Upper lobe of right lung (tissue), 1 donor: ENCODE results near the gene MGAT4C. TPM values are rescaled to one million over a fixed set of nuclear protein-coding genes. Genes with fewer than 3 reads are reported as not detected.
A peak's percentile ranks its signal among the peaks of the same experiment; 100 is the strongest.

Experiments
- ATAC-seq: fragments of 200-7000 bp; cut with Tn5 transposase; one replicate; pipeline ENCODE4 v1.9.1; 2020; ENCODE audit warnings: mild to moderate bottlenecking, moderate library complexity
- DNase-seq: peaks from one replicate; pipeline ENCODE4 v3.0.0-alpha.2; 2020
- H3K27ac ChIP-seq: fragments of 200-600 bp; one replicate; pipeline ENCODE4 v1.8.0; 2022
- H3K27me3 ChIP-seq: fragments of 200-600 bp; one replicate; pipeline ENCODE4 v1.8.0; 2022; ENCODE audit warnings: mild to moderate bottlenecking
- H3K36me3 ChIP-seq: fragments of 200-600 bp; one replicate; pipeline ENCODE4 v1.8.0; 2022
- H3K4me1 ChIP-seq: fragments of 200-600 bp; one replicate; pipeline ENCODE4 v1.8.0; 2022
- H3K4me3 ChIP-seq: fragments of 200-600 bp; one replicate; pipeline ENCODE4 v1.8.0; 2022; ENCODE audit warnings: mild to moderate bottlenecking
- H3K9me3 ChIP-seq: fragments of 200-600 bp; one replicate; pipeline ENCODE4 v1.8.0; 2022
- intact Hi-C: fragments of 100-400 bp; cut with DNase I; formaldehyde crosslinking; loops from one replicate; pipeline ENCODE4 v1.11.0; 2022
- total RNA-seq: library from RNA; stranded (reverse); fragmentation: NEBNext Ultra II Directional; extraction: Animal tissue kit (Norgen Biotek cat#: 25700); gene quantifications from one replicate; pipeline ENCODE4 v1.2.1, GENCODE V29; 2021
- TF ChIP-seq, protein P1 (sequence below): fragments of 200-600 bp; IDR thresholded peaks from one replicate; pipeline ENCODE4 v1.8.0; 2022; ENCODE audit warnings: antibody characterized with exemption
- donor health status: DM: no; HTN: yes; CAD: no; lungs with severe emphysema.

MGAT4C gene
- total RNA-seq, 1 donor from 2014 or later: 0.67 TPM

DNA sequence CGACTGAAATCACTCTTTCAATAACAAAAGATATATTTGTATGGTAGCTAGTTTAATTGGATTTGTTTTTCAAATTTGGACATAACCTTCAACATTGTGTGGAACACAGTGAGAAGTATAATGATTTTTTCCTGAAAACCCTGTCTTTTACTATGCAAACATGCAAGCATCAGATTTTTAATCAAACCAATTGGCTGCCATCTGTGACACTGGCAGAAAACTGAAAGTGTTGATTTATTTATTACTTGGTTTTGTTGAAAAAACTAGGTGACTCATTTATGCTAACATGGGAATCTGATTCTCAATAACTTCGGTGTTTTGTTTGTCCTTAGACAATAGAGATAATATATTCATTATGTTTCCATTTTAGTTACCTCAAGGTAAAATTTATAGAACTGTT is 300.1 kb downstream of the MGAT4C start:
- TF ChIP-seq, protein P1, sequence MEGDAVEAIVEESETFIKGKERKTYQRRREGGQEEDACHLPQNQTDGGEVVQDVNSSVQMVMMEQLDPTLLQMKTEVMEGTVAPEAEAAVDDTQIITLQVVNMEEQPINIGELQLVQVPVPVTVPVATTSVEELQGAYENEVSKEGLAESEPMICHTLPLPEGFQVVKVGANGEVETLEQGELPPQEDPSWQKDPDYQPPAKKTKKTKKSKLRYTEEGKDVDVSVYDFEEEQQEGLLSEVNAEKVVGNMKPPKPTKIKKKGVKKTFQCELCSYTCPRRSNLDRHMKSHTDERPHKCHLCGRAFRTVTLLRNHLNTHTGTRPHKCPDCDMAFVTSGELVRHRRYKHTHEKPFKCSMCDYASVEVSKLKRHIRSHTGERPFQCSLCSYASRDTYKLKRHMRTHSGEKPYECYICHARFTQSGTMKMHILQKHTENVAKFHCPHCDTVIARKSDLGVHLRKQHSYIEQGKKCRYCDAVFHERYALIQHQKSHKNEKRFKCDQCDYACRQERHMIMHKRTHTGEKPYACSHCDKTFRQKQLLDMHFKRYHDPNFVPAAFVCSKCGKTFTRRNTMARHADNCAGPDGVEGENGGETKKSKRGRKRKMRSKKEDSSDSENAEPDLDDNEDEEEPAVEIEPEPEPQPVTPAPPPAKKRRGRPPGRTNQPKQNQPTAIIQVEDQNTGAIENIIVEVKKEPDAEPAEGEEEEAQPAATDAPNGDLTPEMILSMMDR: no peak
- ATAC-seq (no peak), DNase-seq (no peak)
- Histone ChIP-seq H3K27me3 (no peaks in the 10 kb centered on the region), H3K4me3 (no peak overlapping the region), H3K4me1 (no peaks in the 10 kb centered on the region), H3K36me3 (no peaks in the 10 kb centered on the region), H3K27ac (no peak overlapping the region), H3K9me3 (no peaks in the 10 kb centered on the region)
- intact Hi-C loops: no loop called here

DNA sequence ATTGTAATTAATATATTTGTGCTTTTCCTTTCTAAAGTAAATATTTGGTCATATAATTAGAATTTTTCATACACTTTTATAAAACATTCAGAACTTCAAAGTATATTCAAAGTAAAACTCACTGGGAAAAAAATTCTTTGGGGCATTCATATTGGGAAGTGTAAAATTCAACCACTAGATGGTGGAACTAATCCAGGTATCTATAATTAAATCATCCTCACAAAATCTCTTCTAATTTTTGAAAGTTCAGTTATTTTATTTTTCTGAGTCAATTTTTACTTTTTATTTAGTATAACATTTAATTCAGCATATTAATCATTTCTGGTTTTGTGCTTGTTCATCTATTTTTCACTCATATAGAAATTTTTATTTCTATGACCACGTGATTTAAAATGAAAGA is 301.1 kb downstream of the MGAT4C start:
- Histone ChIP-seq H3K4me3 (no peak overlapping the region), H3K9me3 (no peaks in the 10 kb centered on the region), H3K27me3 (no peaks in the 10 kb centered on the region), H3K36me3 (no peaks in the 10 kb centered on the region), H3K27ac (no peak overlapping the region), H3K4me1 (no peaks in the 10 kb centered on the region)
- intact Hi-C loops: no loop called here
- DNase-seq: no peak
- TF ChIP-seq, protein P1: peak; percentile 7
- ATAC-seq: no peak

DNA sequence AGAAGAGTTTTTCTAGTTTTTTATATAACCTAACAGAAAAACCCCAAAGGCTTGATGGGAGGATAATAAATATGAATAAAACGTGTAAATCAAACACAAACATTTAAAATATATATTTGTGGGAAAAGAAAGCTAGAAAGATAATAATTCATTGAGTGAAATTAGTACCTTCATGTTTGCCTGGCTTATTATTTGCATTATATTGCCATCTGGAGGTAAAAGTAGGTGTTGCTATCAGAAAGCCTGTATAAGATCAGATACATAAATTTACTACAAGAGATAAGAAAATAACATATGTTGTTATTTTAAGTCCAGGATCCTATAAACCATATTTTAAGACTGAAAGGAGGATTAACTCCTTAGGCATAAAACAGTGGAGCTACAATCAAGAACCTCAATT is 304.4 kb downstream of the MGAT4C start:
- Histone ChIP-seq H3K27me3 (no peaks in the 10 kb centered on the region), H3K27ac (no peak overlapping the region), H3K36me3 (no peaks in the 10 kb centered on the region), H3K4me1 (no peaks in the 10 kb centered on the region), H3K9me3 (no peaks in the 10 kb centered on the region), H3K4me3 (no peak overlapping the region)
- TF ChIP-seq, protein P1: peak; percentile 34
- ATAC-seq (no peak), DNase-seq (no peak)
- intact Hi-C loops: no loop called here

DNA sequence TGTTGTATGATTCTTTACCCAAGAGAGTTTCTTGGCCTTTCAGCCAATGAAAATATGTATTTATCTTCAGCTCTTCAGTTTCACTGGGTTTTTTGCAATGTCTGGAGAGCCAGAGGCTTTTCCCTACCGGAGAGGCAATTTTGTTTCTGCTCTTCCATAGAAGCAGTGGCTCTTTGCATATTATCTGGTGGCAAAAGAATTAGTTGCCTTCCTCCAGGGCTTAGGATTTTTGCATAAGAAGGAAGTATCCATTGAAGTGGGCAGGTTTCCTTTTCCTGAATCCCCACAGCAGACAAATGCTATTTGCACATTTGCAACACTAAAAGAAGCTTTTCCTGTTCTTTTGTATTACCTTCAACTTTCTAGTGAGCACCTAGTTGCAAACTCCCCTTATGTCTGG is 306.9 kb downstream of the MGAT4C start:
- TF ChIP-seq, protein P1: no peak
- intact Hi-C loops: no loop called here
- Histone ChIP-seq H3K4me3 (no peak overlapping the region), H3K27ac (no peak overlapping the region), H3K4me1 (no peaks in the 10 kb centered on the region), H3K27me3 (no peaks in the 10 kb centered on the region), H3K9me3 (no peaks in the 10 kb centered on the region), H3K36me3 (no peaks in the 10 kb centered on the region)
- ATAC-seq (no peak), DNase-seq (no peak)

DNA sequence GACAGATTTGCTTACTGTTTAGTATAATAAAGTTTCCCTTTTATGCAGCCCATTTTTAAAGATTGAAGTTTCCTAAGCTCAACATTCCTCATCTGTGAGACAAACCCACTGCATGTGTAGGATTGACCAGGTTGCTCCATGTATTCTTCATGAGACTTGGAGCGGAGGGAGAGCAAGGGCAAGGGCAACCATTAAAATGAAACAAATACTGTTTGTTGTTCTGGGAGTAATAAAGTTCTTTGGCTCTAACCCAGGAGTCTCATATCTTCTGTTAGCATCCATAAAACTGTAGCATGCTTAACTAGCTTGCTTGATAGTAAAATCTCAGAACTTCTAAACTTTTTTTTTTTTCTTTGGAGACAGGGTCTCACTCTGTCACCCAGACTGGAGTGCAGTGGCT is 307.9 kb downstream of the MGAT4C start:
- ATAC-seq (no peak), DNase-seq (no peak)
- H3K27ac ChIP-seq: no peak overlapping the region
- no peaks in the 10 kb centered on the region for H3K9me3 ChIP-seq
- H3K27me3 ChIP-seq: no peaks in the 10 kb centered on the region
- intact Hi-C loops: no loop called here
- no peaks in the 10 kb centered on the region for H3K4me1 ChIP-seq
- no peak overlapping the region for H3K4me3 ChIP-seq
- TF ChIP-seq, protein P1: no peak
- no peaks in the 10 kb centered on the region for H3K36me3 ChIP-seq

DNA sequence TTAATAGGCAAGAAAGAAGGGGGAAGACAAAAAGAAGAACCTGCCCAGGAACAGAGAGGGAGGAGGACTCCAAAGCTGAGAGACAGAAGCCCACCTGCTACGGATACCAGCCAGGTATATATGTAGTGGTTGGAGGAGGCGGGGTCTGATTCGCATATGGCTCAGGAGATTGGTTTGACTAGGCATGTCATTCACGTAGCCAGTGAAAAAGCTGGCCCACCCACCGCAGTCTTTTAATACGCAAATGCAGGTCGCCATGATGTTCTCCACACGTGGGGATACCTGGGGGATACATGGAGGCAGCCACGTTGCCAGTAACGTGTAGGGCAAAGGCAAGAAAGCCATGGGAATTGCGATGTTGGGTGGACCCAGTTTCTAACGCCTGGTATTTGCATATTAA is 308.9 kb downstream of the MGAT4C start:
- intact Hi-C loops: no loop called here
- no peaks in the 10 kb centered on the region for H3K27me3 ChIP-seq
- H3K4me1 ChIP-seq: no peaks in the 10 kb centered on the region
- H3K27ac ChIP-seq: no peak overlapping the region
- DNase-seq (no peak), ATAC-seq (no peak)
- TF ChIP-seq, protein P1: no peak
- H3K4me3 ChIP-seq: no peak overlapping the region
- no peaks in the 10 kb centered on the region for H3K9me3 ChIP-seq
- H3K36me3 ChIP-seq: no peaks in the 10 kb centered on the region
